ENCODE results near the gene OR2V1.
A peak's percentile ranks its signal among the peaks of the same experiment; 100 is the strongest.
"Not testable (repeated sequence)": the region's sequence is repeated elsewhere in the genome, so short reads cannot be mapped to it uniquely, and the experiment has no call there.

Gene OR2V1, protein sequence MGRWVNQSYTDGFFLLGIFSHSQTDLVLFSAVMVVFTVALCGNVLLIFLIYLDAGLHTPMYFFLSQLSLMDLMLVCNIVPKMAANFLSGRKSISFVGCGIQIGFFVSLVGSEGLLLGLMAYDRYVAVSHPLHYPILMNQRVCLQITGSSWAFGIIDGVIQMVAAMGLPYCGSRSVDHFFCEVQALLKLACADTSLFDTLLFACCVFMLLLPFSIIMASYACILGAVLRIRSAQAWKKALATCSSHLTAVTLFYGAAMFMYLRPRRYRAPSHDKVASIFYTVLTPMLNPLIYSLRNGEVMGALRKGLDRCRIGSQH

DNA sequence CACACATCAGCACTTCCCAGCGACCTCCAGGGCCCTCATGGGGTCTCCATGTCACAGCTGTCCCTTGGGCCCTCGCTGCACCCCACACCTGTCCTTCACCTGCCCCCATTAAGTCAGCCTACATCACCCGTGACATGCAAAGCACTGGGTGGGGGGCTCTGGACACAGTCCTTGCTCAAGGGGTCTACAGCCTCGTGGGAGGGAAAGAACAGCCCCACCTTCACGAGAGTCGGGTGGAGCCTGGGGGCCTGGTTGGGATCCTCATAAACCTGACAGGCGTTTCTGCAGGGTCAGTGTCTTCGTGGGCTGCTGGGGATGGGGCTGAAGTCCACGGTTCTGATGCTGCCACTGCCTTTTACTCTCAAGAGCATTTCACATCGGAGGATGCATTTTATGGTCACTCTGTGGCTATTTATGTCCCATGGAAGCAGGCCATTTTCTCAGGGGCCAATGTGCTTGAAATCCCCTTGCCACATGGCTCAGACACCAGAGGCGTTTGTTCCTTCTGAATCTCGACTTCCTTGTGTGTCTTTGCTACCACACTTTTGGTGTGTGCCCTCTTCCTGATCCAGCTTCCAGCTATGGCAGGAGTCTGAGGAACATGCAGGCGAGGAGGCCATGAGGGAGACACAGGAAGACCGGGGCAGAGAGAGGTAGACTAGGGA is at the start of gene OR2V1:
OR2V1 (minus strand) TSS at position 338 of the 665 bp plus-strand sequence. CDS start 5,865 bp downstream, outside the sequence.
- no peak for DNase-seq

DNA sequence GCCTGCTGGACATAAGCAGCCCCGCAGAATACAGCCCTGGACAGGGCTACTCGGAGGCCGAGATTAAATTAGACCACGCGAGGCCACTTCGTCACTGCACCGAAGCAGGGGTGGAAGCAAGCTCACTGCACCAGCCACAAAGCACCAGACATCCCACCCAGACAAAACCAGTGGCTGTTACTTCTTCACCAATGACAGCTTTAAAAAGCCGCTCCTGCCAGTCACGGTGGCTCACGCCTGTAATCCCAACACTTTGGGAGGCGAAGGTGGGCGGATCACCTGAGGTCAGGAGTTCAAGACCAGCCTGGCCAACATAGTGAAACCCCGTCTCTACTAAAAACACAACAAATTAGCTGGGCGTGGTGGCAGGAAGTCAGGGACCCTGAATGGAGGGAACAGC is 46.6 kb upstream of the OR2V1 start:
- DNase-seq = not testable (repeated sequence)

DNA sequence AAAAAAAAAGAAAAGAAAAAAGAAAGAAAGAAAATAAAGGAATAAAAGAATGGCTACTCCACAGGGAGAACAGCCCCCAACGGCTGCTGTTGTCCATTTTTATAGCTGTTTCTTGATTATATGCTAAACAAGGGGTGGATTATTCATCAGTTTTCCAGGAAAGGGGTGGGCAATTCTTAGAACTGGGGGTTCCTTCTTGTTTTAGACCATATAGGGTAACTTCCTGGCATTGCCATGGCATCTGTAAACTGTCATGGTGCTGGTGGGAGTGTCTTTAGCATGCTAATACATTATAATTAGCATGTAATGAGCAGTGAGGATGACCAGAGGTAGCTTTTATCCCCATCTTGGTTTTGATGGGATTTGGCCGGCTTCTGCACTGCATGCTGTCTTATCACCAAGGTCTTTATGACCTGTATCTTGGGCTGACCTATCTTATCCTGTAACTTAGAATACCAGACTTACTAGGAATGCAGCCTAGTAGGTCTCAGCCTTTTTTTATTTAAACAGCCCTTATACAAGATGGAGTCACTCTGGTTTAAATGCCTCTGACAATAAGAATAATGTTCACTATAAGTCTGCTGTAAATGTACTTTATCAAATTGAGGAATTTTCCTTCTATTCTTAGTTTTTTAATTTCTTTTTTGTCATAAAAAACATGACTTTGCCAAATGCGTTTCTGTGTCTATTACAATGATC is 45.4 kb upstream of the OR2V1 start:
- DNase-seq = no peak

DNA sequence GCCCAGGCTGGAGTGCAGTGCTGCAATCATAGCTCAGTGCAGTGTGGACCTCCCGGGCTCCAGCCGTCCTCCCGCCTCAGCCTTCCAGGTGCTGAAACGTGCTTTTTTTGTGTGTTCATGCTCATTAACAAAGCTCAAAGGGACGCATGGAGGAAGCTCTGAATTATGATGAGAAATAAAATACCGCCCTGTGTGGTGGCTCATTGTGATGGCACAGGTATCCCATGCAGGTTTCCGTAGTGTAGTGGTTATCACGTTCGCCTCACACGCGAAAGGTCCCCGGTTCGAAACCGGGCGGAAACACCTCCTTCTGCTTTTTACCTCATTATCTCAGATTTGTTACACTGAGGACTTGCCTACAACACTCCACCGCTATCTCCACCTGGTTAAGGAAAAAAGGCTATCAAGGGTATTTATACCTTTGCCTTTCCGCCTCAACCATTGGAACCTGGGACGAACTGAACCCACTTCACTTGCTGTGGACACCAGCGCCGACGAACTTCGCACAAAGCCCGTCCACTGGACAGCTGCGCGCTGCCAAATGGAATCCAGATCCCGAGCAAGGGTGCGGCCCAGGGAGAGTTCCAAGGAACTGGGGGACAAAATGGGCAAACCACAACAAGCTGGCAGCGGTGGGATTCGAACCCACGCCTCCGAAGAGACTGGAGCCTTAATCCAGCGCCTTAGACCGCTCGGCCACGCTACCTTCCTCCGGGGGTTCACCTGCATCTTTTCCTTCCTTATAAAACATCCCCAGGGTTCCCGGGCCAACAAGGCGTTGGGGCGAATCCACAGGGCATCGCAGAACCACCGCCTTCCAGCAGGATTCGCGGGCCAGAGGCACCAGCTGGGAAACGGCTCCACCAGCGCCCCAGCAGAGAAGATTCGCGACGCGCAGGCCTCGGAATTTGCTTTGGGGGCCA is 42.7 kb upstream of the OR2V1 start:
- DNase-seq = no peak

DNA sequence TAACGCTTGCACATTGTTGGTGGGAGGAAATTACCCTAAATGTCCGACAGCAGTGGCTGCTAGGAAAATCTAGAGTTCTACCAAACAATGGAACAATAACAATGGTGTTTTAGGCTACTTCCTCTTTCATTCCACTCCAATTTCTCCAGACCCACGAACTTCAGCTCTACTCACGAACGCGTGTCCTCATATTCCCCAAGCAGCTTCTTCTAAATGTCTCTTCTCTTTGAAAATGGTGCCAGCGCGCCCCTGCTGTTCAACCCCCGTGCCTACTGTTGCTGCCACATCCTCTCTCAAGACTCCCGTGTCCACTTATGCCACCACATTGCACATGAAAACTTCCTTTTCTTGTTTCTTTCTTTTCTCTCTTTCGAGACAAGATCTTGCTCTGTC is 42.1 kb upstream of the OR2V1 start:
- DNase-seq = no peak

DNA sequence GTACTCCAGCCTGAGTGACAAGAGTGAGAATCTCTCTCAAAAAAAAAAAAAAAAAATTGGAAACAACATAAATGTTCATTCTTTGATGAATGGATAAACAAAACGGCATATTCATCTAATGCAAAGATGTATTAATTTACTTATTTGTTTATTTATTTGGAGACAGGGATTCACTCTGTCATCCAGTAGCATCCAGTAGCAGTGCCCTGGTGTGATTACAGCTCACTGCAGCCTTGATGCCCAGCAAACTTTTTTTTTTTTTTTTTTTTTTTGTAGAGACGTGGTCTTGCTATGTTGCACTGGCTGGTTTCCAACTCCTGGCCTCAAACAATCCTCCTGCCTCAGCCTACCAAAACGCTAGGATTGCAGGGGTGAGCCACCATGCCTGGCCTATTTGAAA is 40.8 kb upstream of the OR2V1 start:
- DNase-seq = no peak

DNA sequence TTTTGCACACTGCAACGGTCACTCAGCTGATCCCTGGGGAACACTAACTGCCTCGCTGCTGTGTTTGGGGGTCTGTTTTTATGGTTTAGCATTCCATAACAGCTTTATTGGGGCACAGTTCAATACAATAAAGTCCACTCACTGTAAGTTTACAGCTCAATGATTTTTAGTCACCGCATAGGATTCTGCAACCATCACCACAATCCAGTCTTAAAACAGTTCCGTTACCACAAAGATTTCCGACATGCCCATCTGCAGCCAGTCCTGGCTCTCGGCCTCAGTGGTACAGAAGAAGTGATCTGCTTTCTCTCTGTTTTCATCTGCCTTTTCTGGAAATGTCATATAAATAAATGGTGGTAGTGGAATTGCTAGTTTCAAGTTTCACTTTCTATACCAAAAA is 40.0 kb upstream of the OR2V1 start:
- no peak for DNase-seq

DNA sequence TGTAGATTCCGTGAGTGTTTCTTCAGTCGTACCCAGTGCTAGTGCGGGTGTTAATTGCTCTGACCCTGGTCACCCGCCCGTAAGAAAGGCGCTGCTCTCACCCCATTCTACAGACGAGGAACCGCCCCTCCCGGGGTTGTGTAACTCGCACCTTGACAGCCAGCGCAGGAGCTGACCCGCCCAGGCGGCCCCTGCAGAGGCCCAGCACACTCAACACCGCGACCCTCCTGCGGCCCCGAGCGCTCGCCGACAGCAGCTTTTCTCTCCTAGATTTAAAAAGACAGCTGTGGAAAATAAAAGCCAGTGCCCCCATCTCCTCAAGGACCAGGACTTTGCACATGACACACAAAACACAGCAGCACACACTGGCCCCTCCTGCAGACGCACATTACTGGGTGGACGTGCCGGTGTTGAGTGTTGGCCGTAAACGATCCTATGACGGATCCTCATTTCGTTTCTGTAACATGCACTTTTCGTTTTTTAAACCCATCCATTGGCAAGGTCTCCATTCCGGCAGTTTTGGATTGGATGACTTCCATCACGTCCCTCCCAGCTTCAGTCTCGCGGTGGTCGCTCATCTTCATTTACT is 39.4 kb upstream of the OR2V1 start:
- DNase-seq = no peak

DNA sequence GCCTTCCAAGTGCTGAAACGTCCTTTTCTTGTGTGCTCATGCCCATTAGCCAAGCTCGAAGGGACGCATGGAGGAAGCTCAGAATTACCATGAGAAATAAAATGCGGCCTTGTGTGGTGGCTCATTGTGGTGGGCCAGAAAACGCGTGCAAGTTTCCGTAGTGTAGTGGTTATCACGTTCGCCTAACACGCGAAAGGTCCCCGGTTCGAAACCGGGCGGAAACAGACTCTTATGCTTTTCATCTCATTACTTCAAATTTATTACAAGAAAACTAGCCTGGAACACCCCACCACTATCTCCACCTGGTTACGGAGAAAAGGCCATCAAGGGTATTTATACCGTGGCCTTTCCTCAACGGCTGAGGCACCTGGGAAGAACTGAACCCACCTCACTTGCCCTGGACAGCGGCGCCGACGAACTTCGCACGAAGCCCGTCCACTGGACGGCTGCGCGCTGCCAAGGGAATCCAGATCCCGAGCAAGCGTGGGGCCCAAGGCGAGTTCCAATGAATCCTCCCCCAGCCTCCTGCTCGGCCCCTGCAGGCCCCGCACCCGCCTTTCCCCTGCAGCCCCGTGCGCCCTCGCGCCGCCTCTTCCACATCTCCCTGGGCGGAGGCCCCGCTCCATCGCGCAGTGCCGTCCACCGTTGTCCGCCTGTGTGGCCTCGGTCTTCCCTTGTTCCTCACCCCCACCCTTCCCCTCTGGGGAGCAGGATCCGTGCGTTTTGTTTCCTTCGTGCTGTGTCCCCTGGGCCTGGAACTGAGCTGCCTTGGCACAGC is 38.7 kb upstream of the OR2V1 start:
- DNase-seq = peak; percentile 25

DNA sequence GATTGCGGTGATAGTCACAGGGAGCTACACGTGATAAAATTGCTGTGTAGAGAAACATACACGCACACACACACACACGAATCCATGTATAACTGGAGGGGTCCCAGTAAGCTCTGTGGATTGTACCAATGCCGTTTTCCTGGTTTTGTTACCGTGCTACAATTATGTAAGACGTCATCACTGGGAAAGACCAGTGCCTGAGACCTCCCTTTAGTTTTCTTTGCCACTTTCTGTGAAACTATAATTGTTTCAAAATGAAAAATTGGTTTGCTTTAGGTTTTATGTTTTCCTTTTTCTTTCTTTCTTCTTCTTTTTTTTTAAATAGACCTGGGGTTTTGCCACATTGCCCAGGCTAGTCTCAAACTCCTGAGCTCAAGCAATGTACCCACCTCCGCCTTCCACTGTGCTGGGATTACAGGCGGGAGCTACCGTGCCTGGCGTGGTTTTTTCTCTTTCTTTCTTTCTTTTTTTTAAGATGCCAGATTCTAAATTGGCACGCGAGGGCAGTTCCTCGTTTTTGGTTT is 37.7 kb upstream of the OR2V1 start:
- no peak for DNase-seq

DNA sequence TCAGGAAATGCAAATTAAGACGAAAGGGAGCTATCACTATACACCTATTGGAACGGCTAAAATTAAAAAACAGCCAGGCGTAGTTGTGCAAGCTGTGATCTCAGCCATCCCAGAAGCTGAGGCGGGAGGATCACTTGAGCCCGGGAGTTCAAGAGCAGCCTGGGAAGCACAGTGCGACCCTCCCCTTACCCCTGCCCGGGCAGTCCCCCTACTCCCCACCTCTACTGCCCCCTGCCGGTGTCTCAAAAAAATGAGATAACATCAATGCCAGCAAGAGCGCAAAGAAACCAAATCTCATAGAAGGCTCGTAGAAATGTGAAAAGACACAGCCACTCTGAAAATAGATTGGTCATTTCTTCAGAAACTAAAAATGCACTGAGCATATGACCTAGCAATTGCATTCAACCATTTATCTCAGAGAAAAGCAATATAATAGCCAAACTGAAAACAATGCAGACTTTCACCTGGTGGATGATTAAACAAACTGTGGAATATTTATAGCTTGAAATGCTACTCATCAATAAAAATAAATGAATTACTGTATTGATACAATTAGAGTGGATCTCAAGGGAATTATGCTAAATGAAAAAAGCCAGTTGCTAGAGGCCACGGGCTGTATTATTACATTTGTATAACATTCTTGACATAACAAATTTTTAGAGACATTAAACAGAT is 37.0 kb upstream of the OR2V1 start:
- DNase-seq = no peak

DNA sequence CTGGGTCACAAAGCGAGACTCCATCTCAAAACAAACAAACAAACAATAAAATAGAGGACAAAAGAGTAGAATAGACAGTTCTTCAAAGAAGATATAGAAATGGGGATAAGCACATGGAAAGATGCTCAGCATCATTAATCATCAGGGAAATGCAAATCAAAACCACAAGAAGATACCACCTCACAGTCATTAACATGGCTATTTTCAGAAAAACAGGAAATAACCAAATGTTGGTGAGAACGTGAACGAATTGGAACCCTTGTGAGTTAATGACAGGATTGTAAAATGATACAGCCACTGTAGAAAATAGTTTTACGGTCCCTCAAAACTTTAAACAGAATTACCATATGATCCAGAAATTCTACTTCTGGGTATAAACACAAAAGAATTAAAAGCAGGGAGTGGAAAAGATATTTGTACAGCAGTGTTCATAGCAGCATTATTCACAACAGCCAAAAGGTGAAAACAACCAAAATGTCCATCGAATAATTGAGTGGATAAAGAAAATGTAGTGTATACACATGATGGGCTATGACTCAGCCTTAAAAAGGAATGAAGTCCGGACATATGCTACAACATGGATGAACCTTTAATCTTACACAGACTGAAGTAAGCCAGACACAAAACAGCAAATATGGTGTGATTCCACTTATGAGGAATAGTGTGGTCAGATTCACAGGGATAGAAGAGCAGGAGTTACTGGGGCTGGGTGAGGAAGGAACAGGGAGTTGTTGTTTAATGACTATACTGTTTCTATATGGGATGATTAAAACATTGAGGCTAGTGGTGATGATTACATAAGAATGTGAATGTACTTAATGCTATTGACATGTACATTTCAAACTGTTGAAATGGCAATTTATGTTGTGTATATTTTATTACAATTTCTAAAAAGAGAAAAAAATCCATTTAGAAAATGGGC is 36.1 kb upstream of the OR2V1 start:
- DNase-seq = no peak

DNA sequence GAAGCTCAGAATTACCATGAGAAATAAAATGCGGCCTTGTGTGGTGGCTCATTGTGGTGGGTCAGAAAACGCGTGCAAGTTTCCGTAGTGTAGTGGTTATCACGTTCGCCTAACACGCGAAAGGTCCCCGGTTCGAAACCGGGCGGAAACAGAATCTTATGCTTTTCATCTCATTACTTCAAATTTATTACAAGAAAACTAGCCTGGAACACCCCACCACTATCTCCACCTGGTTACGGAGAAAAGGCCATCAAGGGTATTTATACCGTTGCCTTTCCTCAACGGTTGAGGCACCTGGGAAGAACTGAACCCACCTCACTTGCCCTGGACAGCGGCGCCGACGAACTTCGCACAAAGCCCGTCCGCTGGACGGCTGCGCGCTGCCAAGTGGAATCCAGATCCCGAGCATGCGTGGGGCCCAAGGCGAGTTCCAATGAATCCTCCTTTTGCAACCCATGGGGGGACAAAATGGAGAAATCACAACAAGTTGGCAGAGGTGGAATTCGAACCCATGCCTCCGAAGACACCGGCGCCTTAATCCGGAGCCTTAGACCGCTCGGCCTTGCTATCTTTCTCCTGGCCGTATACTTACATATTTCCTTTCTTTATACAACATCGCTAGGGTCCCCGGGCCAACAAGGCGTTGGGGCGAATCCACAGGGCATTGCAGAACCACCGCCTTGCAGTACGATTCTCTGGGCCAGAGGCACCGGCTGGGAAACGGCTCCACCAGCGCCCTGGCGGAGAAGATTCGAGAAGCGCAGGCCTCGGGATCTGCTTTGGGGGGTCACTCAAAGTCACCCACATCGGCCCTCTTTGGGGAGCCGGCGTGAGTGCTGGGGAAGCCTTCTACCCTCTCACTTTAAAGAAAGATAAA is 33.3 kb upstream of the OR2V1 start:
- DNase-seq = no peak

DNA sequence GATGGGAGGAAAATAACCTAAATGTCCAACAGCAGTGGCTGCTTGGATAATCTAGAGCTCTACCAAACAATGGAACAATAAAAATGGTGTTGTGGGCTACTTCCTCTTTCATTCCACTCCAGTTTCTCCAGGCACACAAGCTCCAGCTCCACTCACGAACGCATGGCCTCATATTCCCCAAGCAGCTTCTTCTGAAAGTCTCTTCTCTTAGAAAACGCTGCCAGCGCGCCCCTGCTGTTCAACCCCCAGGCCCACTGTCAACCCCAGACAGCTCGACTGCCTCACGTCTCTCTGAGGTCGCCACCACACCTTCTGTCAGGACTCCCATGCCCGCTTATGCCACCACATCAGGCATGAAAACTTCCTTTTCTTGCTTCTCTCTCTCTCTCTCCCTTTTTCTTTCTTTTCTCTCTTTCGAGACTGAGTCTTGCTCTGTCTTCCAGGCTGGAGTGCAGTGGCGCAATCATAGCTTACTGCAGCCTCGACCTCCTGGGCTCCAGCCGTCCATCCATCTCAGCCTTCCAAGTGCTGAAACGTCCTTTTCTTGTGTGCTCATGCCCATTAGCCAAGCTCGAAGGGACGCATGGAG is 32.6 kb upstream of the OR2V1 start:
- no peak for DNase-seq

DNA sequence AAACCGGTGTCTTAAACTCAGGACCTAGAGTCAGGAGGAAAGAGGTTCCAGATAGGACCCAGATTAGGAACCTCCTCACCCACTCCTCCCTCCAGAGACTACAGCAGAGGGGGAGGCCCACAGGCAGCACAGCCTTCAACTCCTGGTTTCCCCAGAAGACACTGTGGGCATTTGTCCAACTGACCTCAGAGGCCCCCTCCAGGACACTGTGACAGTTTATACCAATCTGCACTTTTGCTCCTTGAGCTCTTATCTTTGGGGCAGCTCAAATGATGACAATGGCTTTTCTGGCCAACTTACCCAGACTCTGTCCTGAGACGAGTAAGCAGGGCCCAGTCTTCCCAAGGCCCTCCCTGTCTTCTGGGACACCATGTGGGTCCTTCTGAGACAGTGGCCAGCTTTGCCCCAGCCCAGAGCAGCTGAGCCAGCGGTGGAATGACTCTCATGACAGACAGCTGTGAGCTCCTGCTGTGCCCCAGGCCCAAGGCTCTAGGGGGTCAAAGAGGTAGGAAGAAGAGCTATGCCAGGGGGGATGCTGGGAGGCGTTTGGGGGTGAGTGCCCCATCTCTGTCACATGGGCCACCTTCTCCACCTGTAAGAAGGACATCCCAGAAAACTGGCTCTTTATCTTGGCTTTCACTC is 30.7 kb upstream of the OR2V1 start:
- DNase-seq = no peak

DNA sequence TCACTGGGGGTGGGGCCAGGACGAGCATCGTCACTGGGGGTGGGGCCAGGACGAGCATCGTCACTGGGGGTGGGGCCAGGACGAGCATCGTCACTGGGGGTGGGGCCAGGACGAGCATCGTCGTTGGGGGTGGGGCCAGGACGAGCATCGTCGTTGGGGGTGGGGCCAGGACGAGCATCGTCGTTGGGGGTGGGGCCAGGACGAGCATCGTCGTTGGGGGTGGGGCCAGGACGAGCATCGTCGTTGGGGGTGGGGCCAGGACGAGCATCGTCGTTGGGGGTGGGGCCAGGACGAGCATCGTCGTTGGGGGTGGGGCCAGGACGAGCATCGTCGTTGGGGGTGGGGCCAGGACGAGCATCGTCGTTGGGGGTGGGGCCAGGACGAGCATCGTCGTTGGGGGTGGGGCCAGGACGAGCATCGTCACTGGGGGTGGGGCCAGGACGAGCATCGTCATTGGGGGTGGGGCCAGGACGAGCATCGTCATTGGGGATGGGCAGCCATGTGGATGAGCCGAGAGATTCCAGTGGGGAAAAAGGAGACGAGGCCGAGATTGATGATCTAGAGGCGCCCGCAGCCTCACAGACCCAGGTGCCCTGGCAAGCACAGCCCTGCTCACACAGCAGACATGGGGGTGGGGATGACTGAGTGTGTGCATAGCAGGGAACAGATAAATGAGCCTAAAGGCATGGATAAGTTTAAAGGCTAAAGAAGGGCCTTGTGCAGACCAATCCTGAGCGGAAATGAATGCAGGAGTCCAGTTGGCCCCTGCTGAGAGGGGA is 30.0 kb upstream of the OR2V1 start:
- not testable (repeated sequence) for DNase-seq
